ENCODE measurements around the gene ATN1.

ATN1 gene

GRCh38 chr12:6946033-6946919 lies 18.5 kb downstream of the ATN1 start:
- no peak for DNase-seq (ENCODE audit: low read depth)

- DNase-seq (ENCODE audit: low read depth), result no peak
These were observed 19.2 kb downstream of the ATN1 start for GRCh38 chr12:6946920-6947374.

DNA sequence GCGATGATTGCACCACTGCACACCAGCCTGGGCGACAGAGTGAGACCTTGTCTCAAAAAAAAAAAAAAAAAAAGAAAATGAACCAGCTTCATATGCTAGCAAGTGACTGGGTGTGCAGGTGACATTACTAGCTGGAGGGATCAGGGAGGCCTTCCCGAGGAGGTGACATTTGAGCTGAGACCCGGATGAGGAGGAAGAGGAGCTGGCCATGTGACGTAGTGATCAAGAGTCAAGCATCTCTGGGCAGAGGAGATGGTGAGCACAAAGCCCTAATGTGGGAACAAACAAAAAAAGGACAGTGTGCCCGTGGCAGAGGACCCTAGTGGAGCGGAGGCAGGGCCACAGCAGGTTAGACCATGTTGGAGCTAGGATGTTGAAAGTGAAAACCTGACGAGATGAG lies 19.9 kb downstream of the ATN1 start:
- DNase-seq (ENCODE audit: low read depth), result no peak

DNA sequence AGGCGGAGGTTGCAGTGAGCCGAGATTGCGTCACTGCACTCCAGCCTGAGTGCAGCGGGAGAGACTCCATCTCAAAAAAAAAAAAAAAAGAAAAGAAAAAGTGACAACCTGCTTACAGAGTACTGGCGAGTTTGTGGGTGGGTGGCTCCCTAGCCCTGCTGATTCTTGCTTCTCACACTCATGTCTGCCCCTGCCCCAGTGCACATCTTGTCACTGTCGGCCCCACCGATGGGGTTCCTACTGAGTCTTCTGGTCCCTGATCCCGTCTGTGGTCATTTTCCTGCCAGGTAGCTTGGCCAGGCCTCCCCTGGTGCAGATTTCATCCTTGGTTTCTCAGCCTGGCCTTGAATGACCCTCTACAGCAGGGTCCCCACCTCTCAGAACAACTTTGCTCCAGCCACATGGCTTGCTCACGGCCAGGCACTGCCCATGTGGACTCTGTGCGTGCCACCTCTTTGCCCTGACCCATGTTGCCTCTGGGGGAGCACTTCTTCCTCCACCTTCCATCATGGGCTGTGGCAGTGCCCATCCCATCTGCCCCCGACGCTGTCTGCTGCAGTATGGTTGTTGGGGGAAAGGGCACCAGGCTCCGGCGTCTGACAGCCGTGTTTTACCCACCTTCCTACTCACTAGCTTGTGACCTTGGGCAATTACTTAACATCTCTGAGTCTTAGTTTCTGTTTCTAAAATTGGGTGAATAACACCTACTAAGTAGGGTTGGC lies 21.3 kb downstream of the ATN1 start:
- DNase-seq (ENCODE audit: low read depth), result no peak

DNA sequence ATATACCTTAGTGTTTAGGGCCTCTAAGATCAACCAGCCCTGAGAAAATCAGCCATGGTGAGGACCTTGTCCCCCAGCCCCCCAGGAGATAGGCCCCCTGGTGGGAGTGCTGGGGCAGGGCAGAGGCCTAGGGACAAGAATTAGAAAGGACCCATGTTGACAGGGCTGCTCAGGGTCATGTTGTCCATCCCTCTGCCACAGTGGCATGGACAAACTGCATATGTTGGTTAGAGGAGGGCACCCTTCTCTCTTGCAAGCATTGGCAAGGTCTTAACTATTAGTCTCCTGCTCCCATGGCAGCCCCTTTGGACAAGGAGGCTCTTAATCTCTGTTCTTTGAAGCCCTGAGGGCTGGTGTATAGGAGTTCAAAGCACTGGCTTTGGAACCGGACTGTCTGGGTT lies 22.6 kb downstream of the ATN1 start:
- DNase-seq (ENCODE audit: low read depth), result no peak

DNA sequence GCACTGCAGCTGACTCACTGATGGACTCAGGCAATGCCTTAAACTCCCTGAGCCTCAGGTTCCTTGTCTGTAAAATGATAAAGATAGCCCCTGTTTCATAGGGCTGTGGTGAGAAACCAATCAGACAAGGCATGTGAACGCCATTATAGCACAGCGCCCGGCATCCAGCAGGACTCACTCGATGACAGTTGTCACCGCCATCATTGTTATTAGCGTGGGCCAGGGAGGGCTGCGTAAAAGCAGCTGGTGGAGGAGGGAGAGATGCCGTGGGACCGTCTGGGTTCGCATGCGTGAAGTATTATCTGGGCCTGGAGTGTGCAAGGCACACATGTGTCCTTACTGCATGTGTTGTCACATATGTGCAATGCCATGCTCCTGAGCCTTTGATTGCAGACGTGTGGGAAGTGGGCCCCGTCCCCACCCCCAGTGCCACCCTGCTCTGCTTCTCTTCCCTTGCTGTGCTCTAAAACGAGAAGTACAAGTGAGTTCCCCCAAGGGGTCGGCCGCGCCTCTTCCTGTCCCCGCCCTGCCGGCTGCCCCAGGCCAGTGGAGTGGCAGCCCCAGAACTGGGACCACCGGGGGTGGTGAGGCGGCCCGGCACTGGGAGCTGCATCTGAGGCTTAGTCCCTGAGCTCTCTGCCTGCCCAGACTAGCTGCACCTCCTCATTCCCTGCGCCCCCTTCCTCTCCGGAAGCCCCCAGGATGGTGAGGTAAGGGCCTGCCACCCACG lies 23.2 kb downstream of the ATN1 start, which contains the start of gene PTPN6:
Gene PTPN6, plus strand, starts transcription at position 546 of the 730 bp plus-strand sequence. Its CDS starts 157 bp downstream, at position 703.
- DNase-seq (ENCODE audit: low read depth), result no peak

GRCh38 chr12:6951551-6952120 lies 23.9 kb downstream of the ATN1 start:
- no peak for DNase-seq (ENCODE audit: low read depth)

GRCh38 chr12:6952121-6952862 lies 24.5 kb downstream of the ATN1 start:
- no peak for DNase-seq (ENCODE audit: low read depth)

- no peak for DNase-seq (ENCODE audit: low read depth)
These were observed 25.2 kb downstream of the ATN1 start for GRCh38 chr12:6952863-6953441.

GRCh38 chr12:6953442-6954315 lies 25.9 kb downstream of the ATN1 start:
- DNase-seq (ENCODE audit: low read depth), result peak; percentile 71

DNA sequence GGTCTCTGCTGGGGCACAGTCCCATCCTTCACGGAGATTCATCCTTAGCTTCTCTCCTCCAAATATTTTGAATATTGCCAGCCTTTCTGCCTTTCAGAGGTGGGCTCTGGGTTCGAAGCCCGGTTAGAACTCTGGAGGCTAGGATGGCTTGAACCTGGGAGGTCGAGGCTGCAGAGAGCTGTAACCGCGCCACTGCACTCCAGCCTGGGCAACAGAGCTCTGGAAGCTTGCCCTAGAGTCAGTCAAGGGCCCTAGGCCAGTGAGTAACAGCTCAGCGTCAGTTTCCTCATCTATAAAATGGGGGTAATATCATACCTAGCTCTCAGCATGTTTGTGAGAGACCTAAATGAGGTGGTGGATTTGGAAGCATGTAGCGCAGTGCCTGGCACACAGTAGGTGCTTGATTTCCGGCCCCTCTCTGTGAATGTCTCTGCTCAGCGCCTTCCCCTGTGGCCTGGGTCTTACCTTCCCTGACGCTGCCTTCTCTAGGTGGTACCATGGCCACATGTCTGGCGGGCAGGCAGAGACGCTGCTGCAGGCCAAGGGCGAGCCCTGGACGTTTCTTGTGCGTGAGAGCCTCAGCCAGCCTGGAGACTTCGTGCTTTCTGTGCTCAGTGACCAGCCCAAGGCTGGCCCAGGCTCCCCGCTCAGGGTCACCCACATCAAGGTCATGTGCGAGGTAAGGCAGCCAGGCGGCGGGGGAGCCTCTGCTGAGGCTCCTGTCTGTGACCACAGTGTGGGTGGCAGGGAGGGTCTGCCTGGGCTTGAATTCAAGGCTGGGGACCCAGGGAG lies 26.8 kb downstream of the ATN1 start:
- DNase-seq (ENCODE audit: low read depth), result no peak

DNA sequence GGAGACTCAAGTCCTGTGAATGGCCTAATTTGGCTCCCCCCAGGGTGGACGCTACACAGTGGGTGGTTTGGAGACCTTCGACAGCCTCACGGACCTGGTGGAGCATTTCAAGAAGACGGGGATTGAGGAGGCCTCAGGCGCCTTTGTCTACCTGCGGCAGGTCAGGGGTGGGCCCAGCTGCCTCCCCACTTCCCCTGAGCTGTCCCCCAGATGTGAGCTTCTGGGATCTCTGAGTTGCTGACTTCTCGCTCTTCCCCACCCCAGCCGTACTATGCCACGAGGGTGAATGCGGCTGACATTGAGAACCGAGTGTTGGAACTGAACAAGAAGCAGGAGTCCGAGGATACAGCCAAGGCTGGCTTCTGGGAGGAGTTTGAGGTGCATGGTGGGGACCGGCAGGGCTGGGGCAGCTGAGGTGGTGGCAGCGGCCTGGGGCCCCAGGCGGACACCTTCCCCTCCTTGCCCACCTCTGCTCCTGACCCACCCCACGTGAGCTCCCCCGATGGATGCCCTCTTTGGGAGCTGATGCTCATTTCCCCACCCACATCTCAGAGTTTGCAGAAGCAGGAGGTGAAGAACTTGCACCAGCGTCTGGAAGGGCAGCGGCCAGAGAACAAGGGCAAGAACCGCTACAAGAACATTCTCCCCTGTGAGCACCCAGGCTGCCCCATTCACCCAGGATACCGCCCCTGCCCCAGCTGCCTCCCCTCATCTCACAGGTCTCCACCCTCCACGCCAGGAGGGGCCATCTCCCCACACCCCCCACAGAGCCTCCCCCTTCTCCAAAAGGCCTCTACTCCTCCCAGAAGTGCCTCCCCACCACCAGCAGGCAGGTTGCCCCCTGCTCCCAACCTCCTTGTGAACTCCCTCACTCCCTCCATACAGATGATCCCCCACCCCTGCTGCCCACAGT lies 27.6 kb downstream of the ATN1 start:
- no peak for DNase-seq (ENCODE audit: low read depth)

- DNase-seq (ENCODE audit: low read depth), result no peak
These were observed 28.4 kb downstream of the ATN1 start for GRCh38 chr12:6956021-6956727.

DNA sequence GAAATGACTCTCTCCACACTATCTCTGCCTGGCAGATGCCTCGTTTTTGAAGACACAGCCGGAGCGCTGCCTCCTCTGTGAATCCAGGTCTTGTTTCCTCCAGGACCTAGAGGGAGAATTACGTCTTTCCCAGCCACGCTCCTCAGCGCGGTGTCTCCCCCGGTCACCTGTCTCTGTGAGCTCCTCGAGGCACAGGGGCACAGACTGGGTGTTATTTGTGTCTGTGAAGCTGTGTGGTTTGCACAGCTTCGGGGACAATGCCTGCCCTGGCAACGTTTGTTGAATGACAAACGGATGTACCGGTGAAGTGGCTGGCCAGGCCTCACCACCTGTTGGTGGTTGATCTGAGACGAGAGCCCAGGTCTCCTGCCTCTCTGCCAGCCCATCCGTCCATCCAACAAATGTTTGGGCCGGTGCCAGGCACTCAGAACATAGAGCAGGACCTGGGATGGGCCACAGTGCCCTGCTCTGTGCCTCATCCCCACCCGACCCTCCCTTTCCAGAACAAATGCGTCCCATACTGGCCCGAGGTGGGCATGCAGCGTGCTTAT lies 29.5 kb downstream of the ATN1 start:
- no peak for DNase-seq (ENCODE audit: low read depth)

- no peak for DNase-seq (ENCODE audit: low read depth)
These were observed 30.2 kb downstream of the ATN1 start for GRCh38 chr12:6957741-6958608.

DNA sequence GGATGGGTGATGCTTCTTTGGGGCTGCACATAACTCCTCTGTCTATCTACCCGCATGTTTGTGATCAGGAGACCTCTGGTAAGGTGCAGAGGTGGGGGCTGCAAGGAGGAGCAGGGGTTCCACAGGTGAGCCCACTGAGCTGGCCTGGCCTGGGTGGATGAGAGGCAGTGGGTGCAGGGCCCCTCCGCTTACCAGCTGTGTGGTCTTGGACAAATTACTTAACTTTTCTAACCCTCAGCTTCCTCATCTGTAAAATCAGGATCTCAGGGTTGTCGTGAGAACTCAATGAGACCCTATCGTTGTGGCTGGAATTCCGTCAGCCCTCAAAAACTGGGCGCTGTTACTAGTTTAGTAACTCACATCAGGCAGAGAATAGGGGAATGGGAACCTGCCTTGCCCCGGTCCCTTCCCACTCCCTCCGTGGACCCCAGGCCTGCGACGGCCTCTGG lies 30.9 kb downstream of the ATN1 start:
- no peak for DNase-seq (ENCODE audit: low read depth)

Measured in activated T-cell treated with anti-CD3 and anti-CD28 coated beads for 1 hour (primary cell).